NCI-H1092 treated with DMSO at 0.1 percent for 48 hours (cell line): ENCODE results near the gene PRKCE.

Experiments used
- DNase-seq: peaks from one replicate; lab custom pipeline; 2025; lab: John Stamatoyannopoulos, UW

The PRKCE gene

DNA sequence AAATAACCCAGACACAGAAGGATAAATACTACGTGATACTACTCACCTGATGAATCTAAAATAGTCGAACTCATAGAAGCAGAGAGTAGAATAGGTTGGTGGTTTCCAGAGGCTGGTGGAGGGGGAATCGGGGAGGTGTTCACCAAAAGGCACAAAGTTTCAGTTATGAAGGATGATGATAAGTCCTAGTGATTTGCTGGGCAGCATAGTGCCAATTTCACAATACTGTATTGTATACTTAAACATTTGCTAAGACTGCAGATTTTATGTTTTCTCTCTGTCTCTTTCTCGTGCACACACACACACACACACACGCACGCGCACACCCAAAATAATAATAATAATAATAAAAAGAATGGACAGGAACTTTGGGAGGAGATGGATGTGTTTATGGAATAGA, 425.4 kb downstream of the PRKCE start:
- no peak for DNase-seq

DNA sequence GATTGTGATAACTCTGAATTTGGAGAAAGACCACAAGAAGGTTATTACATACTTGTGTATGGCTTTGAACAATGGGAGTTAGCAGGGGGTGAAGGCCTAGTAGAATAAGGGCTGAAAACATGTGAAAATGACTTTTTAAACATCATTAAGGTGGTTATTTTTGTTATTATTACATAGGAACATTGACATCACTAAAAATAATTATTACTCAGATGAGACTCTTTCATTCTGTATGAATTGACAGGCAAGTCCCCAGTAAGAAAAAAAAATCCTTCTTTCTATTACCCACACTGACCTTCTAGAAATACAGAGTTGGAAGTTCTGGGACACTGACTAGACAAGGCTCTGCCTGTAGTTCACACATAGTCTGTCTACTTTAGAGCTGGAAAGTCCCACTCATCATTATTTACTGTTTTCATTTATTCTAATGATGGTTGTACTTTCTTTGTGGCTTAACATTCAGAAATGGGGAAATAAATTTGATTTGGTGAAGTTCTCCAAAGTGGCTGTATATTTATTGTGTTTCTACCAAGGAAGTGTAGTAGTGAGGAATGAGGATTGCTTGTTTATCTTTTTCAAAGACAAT, 426.1 kb downstream of the PRKCE start:
- DNase-seq, result no peak

DNA sequence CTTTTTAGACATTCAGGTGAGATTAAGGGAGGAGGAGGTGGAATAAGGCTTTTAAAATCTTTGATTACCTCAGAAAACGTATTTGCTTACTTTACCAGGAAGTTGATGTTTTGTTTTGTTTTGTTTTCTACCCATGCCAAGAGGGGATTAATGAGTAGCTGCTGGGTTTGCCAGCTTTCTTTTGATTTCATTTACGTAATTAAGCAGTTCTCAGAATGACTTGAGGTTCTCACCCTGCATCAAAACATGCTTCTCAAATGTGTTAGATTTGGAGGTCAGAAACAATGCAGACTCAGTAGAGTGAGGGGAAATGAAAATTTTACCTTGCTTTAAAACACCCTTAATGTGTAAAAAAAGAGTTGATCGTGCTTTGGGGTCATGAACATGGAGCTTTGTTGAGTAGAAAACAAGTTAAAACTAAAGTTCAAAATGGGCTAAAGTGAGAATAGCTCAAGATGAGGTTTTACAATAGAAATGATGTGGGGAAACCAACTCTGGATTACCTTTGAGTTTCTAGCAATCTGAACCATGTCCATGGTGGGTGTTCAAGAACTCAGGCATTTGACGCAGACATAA, 428.6 kb downstream of the PRKCE start:
- no peak for DNase-seq

DNA sequence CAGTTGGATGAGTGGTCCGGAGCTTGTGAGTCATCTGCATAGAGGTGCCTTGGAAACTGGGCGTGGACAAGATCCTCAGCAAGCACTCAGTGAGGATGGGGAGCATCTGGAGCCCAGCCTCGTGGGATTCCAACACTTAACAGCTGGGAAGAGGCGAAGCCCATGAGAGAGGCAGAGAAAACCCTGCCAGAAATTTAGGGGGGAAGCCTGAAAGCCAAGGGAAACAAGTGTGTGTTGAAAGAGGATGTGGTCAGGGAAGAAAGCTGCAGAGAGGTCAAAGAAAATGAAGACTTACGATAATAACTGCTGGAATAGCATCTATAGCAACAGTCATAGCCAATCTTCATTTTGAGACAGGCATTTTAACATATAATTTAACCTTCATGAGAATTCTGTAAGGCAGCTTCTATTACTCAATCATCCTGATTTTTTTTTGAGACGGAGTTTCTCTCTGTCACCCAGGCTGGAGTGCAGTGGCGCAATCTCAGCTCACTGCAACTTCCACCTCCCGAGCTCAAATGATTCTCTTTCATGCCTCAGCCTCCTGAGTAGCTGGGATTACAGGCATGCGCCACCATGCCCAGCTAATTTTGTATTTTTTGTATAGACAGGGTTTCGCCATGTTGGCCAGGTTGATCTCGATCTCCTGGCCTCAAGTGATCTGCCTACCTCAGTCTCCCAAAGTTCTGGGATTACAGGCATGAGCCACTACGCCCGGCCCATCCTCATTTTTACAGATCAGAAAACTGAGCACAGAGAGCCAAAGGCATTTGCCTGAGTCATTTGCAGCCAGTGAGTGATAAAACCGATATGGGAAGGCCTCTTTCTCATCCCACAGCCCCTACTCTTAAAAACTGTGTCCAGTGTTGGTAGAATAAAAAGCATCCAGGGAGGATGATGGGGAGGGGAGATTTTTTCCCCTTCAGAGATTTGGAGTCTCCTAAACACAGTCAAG, 431.3 kb downstream of the PRKCE start:
- no peak for DNase-seq

DNA sequence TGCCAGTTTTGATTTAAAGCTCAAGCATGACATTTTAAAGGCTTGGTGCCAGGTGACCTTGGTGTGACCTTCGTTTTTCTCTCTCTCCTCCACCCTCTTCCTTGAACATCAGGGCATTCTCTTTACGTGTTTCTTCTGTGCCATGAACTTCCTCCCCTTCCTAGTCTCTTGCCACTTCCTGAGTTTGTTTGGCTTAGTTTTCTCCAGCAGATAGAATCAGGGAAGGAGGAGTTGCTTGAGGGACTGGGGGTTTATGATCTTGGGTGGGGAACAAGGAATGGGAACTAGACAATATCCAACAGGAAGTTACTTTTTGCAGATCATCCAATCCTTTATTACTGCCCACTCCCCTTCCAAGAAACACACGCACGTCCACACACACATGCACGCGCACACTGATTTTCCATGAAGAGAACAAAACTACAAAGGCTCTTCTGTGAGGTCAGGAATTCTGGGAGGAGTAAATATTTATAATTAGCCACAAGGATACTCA, 435.1 kb downstream of the PRKCE start:
- no peak for DNase-seq

DNA sequence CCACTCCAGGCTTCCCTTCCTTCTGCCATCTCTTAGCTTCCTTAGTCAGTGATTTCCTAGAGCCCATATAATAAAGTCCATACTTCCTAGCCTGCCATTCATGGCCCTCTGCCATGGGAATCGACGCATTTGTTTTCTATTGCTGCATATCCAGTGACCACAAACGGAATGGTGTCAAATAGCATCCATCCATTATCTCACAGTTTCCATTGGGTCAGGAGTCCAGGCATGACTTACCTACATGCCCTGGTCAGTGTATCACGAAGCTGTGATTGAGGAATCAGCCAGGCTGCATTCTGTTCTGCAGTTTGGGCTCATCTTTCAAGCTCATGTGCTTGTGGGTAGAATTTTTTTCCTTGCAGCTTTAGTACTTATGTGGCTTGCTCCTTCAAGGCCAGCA, 436.0 kb downstream of the PRKCE start:
- DNase-seq, result no peak

DNA sequence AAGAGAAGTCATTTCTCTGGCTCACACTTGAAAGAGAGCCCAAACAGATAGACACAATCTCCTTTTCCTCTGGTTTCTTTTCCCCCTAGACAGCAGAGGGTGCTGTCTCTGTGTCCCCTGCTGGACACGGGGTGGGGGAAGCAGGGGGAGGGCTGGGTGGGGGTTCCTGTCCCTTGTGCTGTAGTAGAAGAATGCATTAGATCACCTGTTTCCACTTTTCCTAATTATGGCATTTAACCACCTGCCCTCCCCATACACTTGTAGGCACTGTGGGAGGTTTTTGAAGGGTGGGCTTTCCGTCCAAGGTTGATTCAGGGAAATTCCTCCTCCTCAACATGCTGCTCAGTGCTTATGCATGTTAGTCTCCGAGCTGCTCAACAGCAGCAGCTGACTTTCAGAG, 439.5 kb downstream of the PRKCE start:
- no peak for DNase-seq

DNA sequence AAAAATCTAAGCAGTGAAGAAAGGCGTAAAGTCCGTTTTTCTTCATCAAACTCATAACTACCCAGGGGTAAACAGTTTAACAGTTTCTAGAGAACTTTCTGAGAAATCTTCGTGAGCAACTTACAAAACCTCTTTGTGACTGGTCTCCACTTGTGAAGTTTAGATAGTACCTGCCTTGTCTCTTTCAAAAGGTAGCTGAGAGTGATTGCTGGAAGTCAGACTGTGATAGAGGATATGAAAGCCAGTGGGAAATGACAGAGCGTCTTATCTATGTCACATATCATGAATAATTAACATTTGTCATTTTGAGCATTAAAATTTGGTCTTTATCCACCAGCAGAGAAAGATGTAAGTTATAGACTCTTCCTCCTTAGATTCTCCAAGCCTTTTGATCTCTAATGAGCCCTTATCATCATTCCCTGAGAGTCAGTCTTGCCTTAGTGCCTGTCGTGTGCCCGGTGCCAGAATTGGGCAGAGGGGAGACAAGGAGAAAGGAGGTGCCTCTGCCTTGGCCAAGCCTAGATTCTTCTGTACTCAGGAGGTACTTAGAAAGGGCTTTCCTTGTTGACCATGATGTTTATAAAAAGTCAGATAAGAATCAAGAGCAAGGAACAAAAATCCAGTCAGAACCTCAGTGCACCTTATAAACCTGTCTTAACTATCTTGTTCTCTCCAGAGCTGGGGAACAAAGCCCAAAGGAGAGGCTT, 440.6 kb downstream of the PRKCE start:
- DNase-seq, result no peak

DNA sequence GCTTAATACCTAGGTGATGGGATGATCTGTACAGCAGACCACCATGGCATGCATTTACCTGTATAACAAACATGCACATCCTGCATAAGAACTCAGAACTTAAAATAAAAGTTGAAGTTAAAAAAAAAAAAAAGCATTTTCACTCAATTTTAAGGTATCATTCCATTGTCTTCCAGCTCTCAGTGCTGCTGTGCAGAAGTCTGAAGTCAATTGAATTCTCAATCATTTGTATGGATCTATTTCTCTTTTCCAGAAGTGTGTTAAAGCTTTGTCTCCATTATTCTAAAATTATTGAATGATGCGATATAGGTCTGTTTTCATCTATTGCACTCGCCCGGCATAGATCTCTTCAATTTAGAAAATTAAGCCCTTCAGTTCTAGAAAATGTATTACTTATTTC, 443.2 kb downstream of the PRKCE start:
- no peak for DNase-seq

DNA sequence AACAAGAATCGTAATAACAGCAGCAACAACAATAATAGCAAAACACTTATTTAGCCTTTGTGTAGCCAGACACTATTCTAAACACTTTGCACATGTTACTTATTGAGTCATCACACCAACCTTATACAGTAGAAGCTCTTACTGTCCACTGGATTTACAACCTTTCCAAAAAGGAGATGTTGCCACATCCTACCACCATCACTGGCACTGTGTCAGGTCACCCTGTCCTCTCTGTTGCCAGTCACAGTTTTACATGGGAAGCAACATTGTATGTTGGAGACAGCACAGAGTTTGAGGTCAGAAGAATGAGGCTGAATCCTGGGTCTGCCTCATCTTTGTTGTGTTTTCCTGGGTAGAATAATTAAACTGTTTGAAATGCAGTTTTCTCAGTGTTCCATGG, 444.4 kb downstream of the PRKCE start:
- no peak for DNase-seq

DNA sequence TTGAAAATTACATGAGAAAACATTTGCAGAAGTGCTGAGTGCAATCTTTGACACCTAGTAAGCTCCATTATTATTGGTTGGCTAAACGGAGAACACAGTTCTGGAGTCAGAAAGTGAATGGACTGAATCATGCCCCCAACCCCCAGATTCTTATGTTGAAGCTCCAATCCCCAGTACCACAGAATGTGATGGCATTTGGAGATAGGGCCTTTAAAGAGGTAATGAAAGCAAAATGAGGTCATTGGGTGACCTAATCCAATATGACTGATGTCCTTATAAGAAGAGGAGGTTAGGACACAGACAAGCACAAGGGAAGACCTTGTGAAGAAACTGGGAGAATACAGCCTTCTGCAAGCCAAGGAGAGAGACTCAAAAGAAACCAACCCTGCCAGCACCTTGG, 444.8 kb downstream of the PRKCE start:
- DNase-seq, result no peak

DNA sequence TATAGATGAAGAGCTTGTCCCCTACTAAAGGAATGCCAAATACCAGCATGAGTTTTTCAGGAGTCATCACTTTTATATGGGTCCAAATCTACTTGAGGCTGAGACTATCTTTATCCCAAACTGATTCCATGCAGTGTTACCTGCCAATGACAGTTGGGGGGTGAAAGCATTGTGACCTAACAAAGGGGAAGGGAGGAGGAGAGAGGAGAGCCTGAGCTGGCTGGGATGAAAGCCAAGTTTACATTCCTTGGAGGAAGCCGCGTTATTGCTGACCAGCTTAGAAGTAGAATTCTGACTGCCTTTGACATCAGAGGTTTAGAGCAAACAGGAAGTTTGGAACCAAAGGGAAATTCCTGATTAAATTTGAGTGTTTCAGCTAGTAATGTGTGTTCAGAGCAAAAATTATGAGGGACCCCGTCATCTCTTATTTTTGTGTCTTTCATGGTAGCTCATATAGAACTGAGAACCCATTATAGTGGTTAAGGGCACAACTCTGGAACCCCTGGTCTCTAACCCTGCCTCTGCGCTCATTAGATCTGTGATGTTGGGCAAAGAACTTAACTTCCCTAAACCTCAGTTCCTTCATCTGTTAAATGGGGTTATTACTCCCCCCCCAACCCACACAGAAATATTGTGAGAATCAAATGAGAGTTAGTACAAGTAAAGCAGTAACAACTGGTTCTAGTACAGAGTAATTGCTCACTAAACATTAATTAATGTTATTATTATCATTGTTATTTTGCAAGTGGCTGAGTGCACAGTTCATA, 446.4 kb downstream of the PRKCE start:
- DNase-seq, result no peak

DNA sequence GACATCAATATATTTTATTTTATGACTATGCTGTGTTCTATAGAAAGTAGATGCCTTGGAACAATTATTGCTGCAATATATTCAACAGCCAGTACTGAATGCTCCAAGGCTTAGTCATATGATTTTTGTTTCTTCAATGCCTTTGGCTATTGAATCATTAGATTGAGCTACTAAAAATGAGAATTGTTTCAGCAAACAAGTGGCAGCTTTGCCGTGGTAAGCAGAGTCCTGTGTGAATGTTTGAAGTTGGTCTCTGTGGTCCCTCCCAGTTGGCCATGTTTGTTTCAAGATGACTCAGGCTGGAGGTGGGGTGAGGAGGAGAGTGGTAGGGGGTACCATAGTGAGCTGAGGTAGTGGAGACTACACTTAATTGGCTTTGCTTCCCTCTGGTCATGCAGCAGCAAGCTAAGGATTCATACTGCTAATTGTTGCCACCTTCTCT, 447.2 kb downstream of the PRKCE start:
- no peak for DNase-seq

DNA sequence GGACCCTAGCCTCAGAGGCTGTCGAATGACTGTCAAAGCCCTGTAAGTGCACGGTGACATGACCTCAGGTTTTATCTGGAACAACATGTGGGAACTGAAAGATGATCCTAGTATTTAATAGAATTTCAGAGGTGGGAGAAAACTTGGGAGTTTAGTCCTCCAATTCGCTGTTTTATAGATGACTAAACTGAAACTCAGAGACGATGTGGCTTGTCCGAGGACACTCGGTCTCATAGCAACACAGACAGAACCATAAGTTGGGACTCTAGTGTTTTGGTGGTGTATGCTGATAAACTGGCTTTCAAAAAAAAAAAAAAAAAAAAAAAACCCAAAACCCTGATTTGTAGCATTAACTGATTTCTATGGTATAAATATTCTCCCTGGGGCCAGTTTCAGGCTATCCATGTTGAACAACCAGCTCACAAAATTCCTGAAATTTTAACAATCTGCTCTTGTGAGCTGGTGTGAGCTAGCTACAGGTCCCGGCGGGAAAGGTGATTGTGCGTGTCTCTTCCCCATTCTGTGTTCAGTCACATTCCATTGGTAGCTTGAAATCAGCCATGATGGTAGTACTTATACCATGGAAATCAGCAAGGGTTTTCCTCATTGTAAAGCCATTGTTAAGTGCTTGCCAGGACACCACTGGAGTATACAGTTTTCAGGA, 450.2 kb downstream of the PRKCE start:
- no peak for DNase-seq

DNA sequence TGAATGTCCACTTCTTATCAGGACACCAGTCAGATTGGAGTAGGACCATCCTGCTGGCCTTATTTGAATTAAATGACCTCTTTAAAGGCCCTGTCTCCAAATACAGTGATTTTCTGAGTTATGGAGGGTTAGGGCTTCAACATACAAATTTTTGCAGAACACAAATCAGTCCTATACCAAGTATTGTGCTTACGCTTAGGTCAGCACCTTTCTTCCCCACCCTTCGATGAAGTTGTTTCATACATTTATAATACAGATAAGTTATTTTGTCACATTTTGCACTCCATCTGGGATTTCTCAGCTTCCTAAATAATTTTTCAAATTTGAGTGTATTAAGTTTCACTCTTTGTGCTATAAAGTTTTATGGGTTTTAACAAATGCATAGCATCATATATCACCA, 455.2 kb downstream of the PRKCE start:
- no peak for DNase-seq

DNA sequence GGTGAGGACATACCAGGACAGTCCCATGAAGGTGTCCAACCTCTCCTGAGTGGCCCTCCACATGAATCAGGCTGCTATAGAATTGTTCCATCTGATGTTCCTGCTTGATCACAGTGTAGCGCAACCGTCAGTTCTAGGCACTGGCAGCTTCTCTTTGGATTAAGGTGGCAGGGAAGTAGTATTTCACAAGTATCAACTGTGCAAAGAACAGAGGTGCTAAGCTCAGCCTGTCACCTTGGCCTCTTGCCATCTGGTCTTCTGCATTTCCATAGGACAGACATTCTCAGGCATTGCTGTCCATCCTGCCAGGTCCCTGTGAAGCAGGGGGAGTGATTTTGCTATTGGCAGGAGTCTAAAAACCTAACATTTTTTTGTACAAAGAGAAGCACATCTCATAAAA, 463.5 kb downstream of the PRKCE start:
- DNase-seq, result no peak

DNA sequence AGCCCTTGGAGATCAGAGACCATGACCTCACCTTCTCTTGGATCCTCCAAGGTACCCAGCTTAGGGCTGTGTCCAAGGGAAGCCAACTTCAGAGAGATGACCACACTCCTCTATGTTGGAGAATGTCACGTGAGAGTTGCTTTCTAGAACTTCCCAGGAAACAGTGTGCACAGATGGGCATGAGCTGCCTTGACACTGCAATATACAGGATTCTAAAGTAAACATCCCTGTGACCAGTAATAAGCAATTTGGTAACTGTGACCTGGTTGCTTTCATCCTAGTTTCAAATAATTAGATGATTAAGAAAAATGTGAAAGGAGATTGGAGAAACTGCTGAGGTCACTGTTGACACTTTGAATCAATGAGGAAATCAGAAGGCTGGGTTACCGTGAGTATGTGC, 464.7 kb downstream of the PRKCE start:
- no peak for DNase-seq

DNA sequence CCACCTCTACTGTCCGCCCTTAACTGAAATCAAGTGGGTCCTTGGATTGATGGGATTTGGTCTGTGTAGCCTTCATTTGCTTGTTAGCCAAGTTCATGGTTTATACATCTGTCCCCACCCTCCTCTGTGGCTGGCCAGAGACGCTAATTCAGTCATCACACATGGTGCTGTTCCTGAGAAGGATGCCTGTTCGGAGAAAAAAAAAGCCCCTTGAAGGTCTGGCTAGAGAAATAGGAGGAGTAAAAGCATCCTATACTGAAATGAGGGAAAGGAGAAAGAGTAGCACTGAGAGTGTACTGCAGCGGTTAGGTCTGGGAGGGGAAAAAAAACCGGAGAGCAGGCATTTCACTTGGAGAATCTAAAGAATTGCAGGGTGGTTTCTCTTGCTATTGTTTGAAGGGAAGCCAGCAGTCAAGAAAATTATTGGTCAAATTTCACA, 465.1 kb downstream of the PRKCE start:
- DNase-seq, result no peak

DNA sequence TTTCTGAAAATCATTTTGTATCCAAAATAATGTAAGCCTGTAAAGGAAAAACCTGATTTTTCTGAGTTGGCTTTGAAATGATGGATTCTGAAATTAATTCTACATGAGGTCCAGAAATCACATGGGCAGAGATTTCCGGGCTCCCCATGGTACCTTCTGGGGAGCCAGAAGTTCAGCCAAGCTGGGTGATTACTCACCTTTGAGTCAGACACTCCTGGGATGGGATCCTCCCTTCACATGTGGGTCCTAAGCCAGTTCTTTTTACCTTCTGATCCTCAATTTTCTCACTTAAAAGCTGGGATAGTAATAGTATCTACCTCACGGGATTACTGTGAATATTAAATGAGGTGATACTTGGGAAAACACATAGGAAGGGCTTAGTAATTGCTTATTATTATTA, 465.9 kb downstream of the PRKCE start:
- no peak for DNase-seq

DNA sequence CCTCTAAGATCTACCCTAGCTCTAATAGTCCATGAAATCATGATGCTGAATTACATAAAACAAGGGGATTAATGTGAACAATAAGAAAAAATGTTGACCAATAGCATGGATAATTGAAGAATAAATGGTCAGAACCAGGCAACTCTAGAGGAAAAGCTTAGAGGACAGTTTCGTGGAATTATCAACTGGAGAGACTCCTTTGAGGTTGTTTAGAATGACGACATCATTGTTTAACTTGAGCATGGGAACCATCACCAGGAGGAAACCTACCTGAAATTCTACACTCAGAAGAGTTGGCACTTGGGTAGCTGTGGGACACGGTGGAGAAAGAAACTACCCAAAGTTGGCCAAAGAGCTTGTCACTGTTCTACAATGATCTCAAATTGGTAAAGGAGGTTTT, 466.5 kb downstream of the PRKCE start:
- DNase-seq, result no peak
